Hepatic stellate cell (primary cell): ENCODE data around the gene ERICH4.
"Not testable (repeated sequence)": the region's sequence is repeated elsewhere in the genome, so short reads cannot be mapped to it uniquely, and the experiment has no call there.

Experiments
- DNase-seq: peaks from one replicate; pipeline ENCODE4 v3.0.0; 2011; ENCODE audit warnings: low spot score

Gene ERICH4

GRCh38 chr19:41442473-41443355 is at the start of gene ERICH4:
Gene ERICH4 (plus strand): TSS chr19:41443156. CDS start chr19:41443170, 14 bp downstream.
- no peak for DNase-seq

GRCh38 chr19:41395355-41395754 is 47.6 kb upstream of the ERICH4 start:
- DNase-seq = no peak

- peak; percentile 100 for DNase-seq
These were observed 45.6 kb upstream of the ERICH4 start, which contains the start of the genes BCKDHA and EXOSC5 for GRCh38 chr19:41397086-41398049. Gene BCKDHA (plus strand): TSS chr19:41397818. CDS start chr19:41397828, 10 bp downstream. Gene EXOSC5 (minus strand): TSS chr19:41397359. CDS start chr19:41397328, 31 bp downstream.

GRCh38 chr19:41398050-41398418 is 44.9 kb upstream of the ERICH4 start:
- DNase-seq = peak; percentile 21

- DNase-seq = no peak
These were observed 44.4 kb upstream of the ERICH4 start for GRCh38 chr19:41398598-41398997.

- DNase-seq = no peak
These were observed 43.9 kb upstream of the ERICH4 start for GRCh38 chr19:41399091-41399490.

GRCh38 chr19:41399525-41399924 is 43.4 kb upstream of the ERICH4 start:
- DNase-seq = no peak

- DNase-seq = no peak
These were observed 41.5 kb upstream of the ERICH4 start for GRCh38 chr19:41401483-41401882.

GRCh38 chr19:41402010-41402409 is 40.9 kb upstream of the ERICH4 start:
- no peak for DNase-seq

- DNase-seq = no peak
These were observed 39.6 kb upstream of the ERICH4 start for GRCh38 chr19:41403181-41403970.

GRCh38 chr19:41405776-41406175 is 37.2 kb upstream of the ERICH4 start:
- DNase-seq = no peak

- no peak for DNase-seq
These were observed 35.7 kb upstream of the ERICH4 start for GRCh38 chr19:41407271-41407670.

GRCh38 chr19:41408256-41408655 is 34.7 kb upstream of the ERICH4 start:
- DNase-seq = no peak

- DNase-seq = not testable (repeated sequence)
These were observed 34.1 kb upstream of the ERICH4 start for GRCh38 chr19:41408846-41409245.

- DNase-seq = no peak
These were observed 33.7 kb upstream of the ERICH4 start for GRCh38 chr19:41409288-41409687.

GRCh38 chr19:41410336-41411054 is 32.5 kb upstream of the ERICH4 start:
- DNase-seq = no peak

- DNase-seq = no peak
These were observed 31.6 kb upstream of the ERICH4 start for GRCh38 chr19:41411100-41411967.

GRCh38 chr19:41411968-41412265 is 31.0 kb upstream of the ERICH4 start:
- no peak for DNase-seq

GRCh38 chr19:41412953-41413352 is 30.0 kb upstream of the ERICH4 start:
- DNase-seq = no peak

- DNase-seq = no peak
These were observed 29.0 kb upstream of the ERICH4 start for GRCh38 chr19:41413947-41414346.
